ENCODE measurements around the gene DNAH2. TPM values are rescaled to one million over a fixed set of nuclear protein-coding genes. Genes with fewer than 3 reads are reported as not detected.
A peak's percentile ranks its signal among the peaks of the same experiment; 100 is the strongest.

Gene DNAH2
- total and polyA plus RNA-seq, 11 donors, result 0.02 to 0.56 (median 0.05) TPM; not detected in 4

GRCh38 chr17:7856811-7857712, 139.5 kb downstream of the DNAH2 start, which contains the start of gene NAA38:
TSS of gene NAA38 (minus strand) at chr17:7857559. CDS start at chr17:7857463, 96 bp downstream.
- peak within 1 kb of the TSS; percentile 74 to 97 (median 92) for H3K27ac ChIP-seq
- H3K36me3 ChIP-seq, result peaks cover 0 to 51% (median 29%) of the 10 kb centered on the region in 9 donors
- H3K27me3 ChIP-seq, result no peaks in the 10 kb centered on the region
- no peaks in the 10 kb centered on the region for H3K9me3 ChIP-seq
- peak within 1 kb of the TSS; percentile 39 to 85 (median 68) for H3K4me3 ChIP-seq
- DNase-seq (peak; percentile 96 to 98 (median 97)), ATAC-seq (peak; percentile 87 to 90 (median 90))
- WGBS, 4 donors, result 0 to 1% (median 1%) methylated on average over 44 to 64 of the region's 64 CpGs
- TF ChIP-seq, protein P1, sequence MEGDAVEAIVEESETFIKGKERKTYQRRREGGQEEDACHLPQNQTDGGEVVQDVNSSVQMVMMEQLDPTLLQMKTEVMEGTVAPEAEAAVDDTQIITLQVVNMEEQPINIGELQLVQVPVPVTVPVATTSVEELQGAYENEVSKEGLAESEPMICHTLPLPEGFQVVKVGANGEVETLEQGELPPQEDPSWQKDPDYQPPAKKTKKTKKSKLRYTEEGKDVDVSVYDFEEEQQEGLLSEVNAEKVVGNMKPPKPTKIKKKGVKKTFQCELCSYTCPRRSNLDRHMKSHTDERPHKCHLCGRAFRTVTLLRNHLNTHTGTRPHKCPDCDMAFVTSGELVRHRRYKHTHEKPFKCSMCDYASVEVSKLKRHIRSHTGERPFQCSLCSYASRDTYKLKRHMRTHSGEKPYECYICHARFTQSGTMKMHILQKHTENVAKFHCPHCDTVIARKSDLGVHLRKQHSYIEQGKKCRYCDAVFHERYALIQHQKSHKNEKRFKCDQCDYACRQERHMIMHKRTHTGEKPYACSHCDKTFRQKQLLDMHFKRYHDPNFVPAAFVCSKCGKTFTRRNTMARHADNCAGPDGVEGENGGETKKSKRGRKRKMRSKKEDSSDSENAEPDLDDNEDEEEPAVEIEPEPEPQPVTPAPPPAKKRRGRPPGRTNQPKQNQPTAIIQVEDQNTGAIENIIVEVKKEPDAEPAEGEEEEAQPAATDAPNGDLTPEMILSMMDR (IDR thresholded peaks at IDR 0.05), result peak in 10 of 12 donors; percentile 12 to 74 (median 44)
- TF ChIP-seq POLR2A (IDR thresholded peaks at IDR 0.05), result peak in 1 of 2 donors; percentile 32
- H3K4me1 ChIP-seq, result peaks cover 0 to 45% (median 33%) of the 10 kb centered on the region in 12 donors
- intact Hi-C loops (cut with DNase I), result loop anchor here in 8 of 10 donors (1.0 to 10.0 kb wide), 10 partner anchors 20 to 298 kb away; partner anchors contain the start of genes KDM6B (in 2 of the 8), CHD3 (in 1 of the 8), KCNAB3 (in 1 of the 8) and PER1 (in 1 of the 8)

DNA sequence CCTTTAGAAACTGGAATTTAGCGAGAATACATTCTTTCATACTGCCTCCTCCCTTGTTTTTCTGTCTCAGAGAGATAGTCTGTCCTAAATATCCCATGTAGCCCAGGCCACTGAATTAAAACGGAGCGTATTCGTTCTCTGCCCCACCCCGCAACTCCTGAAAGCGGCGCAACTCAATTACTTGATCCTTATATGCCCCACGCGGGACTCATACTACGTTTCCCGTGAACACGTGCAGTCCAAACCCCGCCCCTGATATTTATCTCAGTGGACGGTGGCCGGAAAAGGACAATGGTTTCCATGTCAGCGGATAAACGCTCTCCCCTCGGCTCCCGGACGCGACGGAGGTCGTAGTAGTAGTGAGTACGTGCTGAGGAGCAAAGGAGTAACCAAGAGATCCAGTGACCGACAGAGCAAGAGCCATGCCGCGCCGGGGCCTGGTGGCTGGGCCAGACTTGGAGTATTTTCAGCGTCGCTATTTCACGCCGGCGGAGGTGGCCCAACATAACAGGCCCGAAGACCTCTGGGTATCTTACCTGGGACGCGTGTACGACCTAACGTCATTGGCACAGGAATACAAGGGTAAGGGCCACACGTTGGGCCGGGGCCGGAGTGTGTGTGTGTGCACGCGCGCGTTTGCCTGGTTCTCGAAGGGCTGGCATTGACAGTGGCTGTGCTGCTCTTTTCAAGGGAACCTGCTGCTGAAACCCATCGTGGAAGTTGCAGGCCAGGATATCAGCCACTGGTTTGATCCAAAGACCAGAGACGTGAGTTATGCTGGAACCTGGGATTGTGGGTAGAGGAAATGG, 140.4 kb downstream of the DNAH2 start, which contains the start of gene CYB5D1:
Gene CYB5D1, plus strand, starts transcription at position 291 of the 809 bp plus-strand sequence. Its CDS starts 132 bp downstream, at position 423.
- peak; percentile 65 to 71 (median 69) for ATAC-seq
- Histone ChIP-seq H3K36me3 (peaks cover 0 to 46% (median 21%) of the 10 kb centered on the region in 9 donors), H3K9me3 (no peaks in the 10 kb centered on the region), H3K4me1 (peaks cover 0 to 40% (median 29%) of the 10 kb centered on the region in 12 donors), H3K4me3 (peak within 1 kb of the TSS; percentile 39 to 85 (median 68)), H3K27ac (peak within 1 kb of the TSS; percentile 74 to 97 (median 92)), H3K27me3 (no peaks in the 10 kb centered on the region)
- TF ChIP-seq, protein P1 (IDR thresholded peaks at IDR 0.05), result peak in 2 of 12 donors; percentile 3 to 6
- TF ChIP-seq POLR2A (IDR thresholded peaks at IDR 0.05), result no peak
- intact Hi-C loops (cut with DNase I), result loop anchor here in 8 of 10 donors (1.0 to 10.0 kb wide), 10 partner anchors 21 to 297 kb away; partner anchors contain the start of genes KDM6B (in 2 of the 8), CHD3 (in 1 of the 8), KCNAB3 (in 1 of the 8) and PER1 (in 1 of the 8)
- peak; percentile 89 to 95 (median 93) for DNase-seq
- 2 to 5% (median 3%) methylated on average over 35 to 48 of the region's 48 CpGs for WGBS, 4 donors

DNA sequence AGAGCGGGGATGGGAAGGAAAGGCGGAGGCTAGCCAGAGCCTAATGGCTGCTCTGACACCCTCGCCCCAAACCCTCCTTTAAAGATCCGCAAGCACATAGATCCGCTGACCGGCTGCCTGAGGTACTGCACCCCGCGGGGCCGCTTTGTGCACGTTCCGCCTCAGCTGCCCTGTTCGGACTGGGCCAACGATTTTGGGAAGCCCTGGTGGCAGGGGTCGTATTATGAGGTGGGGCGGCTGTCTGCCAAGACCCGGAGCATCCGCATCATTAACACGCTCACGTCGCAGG, 140.9 kb downstream of the DNAH2 start:
- intact Hi-C loops (cut with DNase I), result loop anchor here in 8 of 10 donors (5.0 to 10.0 kb wide), 5 partner anchors 36 to 296 kb away; partner anchors contain the start of genes KCNAB3 (in 1 of the 8), PER1 (in 1 of the 8), TP53 (in 1 of the 8) and WRAP53 (in 1 of the 8)
- peak in 4 of 5 donors; percentile 29 to 68 (median 48) for DNase-seq
- WGBS, 4 donors, result 26 to 36% (median 33%) methylated on average over 16 to 20 of the region's 20 CpGs
- ATAC-seq, result peak in 2 of 4 donors; percentile 3 to 9
- peaks cover 0 to 43% (median 28%) of the 10 kb centered on the region in 12 donors for H3K4me1 ChIP-seq
- H3K4me3 ChIP-seq, result peak overlapping the region; percentile 39 to 85 (median 68)
- peak overlapping the region in 11 of 12 donors; percentile 81 to 97 (median 92) for H3K27ac ChIP-seq
- no peaks in the 10 kb centered on the region for H3K27me3 ChIP-seq
- H3K9me3 ChIP-seq, result no peaks in the 10 kb centered on the region
- TF ChIP-seq POLR2A (IDR thresholded peaks at IDR 0.05), result no peak
- TF ChIP-seq, protein P1 (IDR thresholded peaks at IDR 0.05), result peak in 9 of 12 donors; percentile 10 to 51 (median 35)
- peaks cover 0 to 41% (median 15%) of the 10 kb centered on the region in 9 donors for H3K36me3 ChIP-seq
